Peyer's patch (tissue), 4 donors: Measurements from ENCODE around the gene MRPL49. TPM values are rescaled to one million over a fixed set of nuclear protein-coding genes. Genes with fewer than 3 reads are reported as not detected.

Experiments used
- DNase-seq, 3 donors: peaks; one replicate each; pipeline ENCODE4 v3.0.0-alpha.2; 2017 to 2019
- H3K27ac ChIP-seq, 4 donors: fragments of 200-600 bp; sonication (generic); one replicate each; pipeline ENCODE4 v1.5.1; 2016 to 2019
- H3K27me3 ChIP-seq, 2 donors: fragments of 200-600 bp; sonication (generic); one replicate each; pipeline ENCODE4 v1.5.1; 2019
- H3K36me3 ChIP-seq, 3 donors: fragments of 200-600 bp; sonication (generic); one replicate each; pipeline ENCODE4 v1.5.1; 2016 to 2019
- H3K4me1 ChIP-seq, 4 donors: fragments of 200-600 bp; sonication (generic); one replicate each; pipeline ENCODE4 v1.5.1; 2016 to 2019
- H3K4me3 ChIP-seq, 4 donors: fragments of 200-600 bp; sonication (generic); 1 replicate in 3 of 4; 2 replicates in 1 of 4; pipeline ENCODE4 v1.5.1; 2016 to 2019; ENCODE audit warnings: mild to moderate bottlenecking in 1 of 4
- H3K9me3 ChIP-seq, 4 donors: fragments of 200-600 bp; sonication (generic); one replicate each; pipeline ENCODE4 v1.5.1; 2016 to 2019; ENCODE audit warnings: mild to moderate bottlenecking in 1 of 4
- CTCF ChIP-seq, 6 experiments: fragments of 450-650 bp in 4 of 6; fragments of 200-600 bp in 2 of 6; sonication (generic) in 1 of 6; IDR thresholded peaks; one replicate each; pipeline ENCODE4 v1.5.1; 2017 to 2019; ENCODE audit warnings: antibody characterized with exemption in 6 of 6, mild to moderate bottlenecking in 3 of 6, moderate library complexity in 1 of 6
- POLR2A ChIP-seq, 2 donors: fragments of 450-650 bp; IDR thresholded peaks; one replicate each; pipeline ENCODE4 v1.5.1; 2017; ENCODE audit warnings: antibody characterized with exemption in 2 of 2, mild to moderate bottlenecking in 2 of 2, moderate library complexity in 2 of 2
- total RNA-seq, 4 donors: library from RNA; depleted of rRNA; stranded (reverse); fragments of >200 nt; gene quantifications; one replicate each; pipeline ENCODE4 v1.1.0, GENCODE V29; 2016

MRPL49 gene
- total RNA-seq, 4 donors from 2014 or later = 36.2 to 50.3 (median 45.7) TPM

DNA sequence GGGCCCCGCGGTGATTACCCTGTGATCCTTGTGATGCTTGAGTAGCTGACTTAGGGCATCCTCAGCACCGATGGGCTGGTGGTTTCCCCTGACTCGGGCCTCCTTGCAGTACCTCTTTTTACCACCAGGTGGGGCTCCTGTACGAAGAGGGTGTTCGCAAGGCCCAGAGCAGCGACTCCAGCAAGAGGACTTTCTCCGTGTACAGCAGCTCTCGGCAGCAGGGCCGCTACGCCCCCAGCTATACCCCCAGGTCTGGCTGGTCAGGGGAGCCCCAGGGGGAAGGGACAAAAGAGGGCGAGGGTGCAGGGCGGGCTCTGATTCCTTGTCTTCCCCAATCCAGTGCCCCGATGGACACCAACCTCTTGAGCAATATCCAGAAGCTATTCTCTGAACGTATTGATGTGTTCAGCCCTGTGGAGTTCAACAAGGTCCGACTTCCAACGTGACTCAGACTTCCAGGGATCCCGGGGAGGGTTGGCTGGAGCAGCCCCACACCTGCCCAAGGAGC, 11.7 kb upstream of the MRPL49 start:
- no peaks in the 10 kb centered on the region for H3K27me3 ChIP-seq
- peaks cover 0 to 30% (median 0%) of the 10 kb centered on the region in 3 donors for H3K36me3 ChIP-seq
- peak; percentile 91 to 96 (median 92) for DNase-seq
- peaks cover 4 to 33% (median 20%) of the 10 kb centered on the region in 4 donors for H3K4me1 ChIP-seq
- TF ChIP-seq CTCF (IDR thresholded peaks at IDR 0.05) (peak; percentile 95 to 99 (median 98)), POLR2A (IDR thresholded peaks at IDR 0.05) (no peak)
- peak overlapping the region; percentile 20 to 82 (median 56) for H3K27ac ChIP-seq
- no peaks in the 10 kb centered on the region for H3K9me3 ChIP-seq
- no peak overlapping the region for H3K4me3 ChIP-seq

DNA sequence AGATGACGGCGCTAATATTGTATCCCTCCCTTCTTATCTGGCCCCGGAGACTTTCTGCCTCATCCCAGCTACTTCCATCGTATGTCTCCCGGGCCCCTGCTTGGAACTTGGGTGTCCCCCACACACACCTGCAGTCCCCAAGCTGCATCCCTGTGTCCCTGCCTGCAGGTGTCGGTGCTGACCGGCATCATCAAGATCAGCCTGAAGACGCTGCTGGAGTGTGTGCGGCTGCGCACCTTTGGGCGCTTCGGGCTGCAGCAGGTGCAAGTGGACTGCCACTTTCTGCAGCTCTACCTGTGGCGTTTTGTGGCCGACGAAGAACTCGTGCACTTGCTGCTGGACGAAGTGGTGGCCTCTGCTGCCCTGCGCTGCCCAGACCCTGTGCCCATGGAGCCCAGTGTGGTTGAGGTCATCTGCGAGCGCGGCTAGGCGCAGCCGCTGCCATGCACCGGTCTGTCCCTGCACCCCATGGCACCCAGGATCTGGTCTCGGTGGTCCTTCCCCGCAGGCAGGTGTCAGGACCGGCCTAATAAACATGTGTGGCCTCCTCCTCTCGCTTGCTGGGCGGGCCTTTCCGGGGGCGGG, 10.9 kb upstream of the MRPL49 start:
- Histone ChIP-seq H3K36me3 (peaks cover 0 to 23% (median 0%) of the 10 kb centered on the region in 3 donors), H3K27ac (peak overlapping the region in 3 of 4 donors; percentile 69 to 82 (median 77)), H3K4me3 (peak overlapping the region in 2 of 4 donors; percentile 58 to 59), H3K9me3 (no peaks in the 10 kb centered on the region), H3K4me1 (peaks cover 5 to 40% (median 24%) of the 10 kb centered on the region in 4 donors), H3K27me3 (no peaks in the 10 kb centered on the region)
- TF ChIP-seq CTCF (IDR thresholded peaks at IDR 0.05) (peak in 1 of 6 experiments; percentile 1), POLR2A (IDR thresholded peaks at IDR 0.05) (no peak)
- peak in 1 of 3 donors; percentile 49 for DNase-seq

- peak; percentile 92 to 96 for TF ChIP-seq POLR2A (IDR thresholded peaks at IDR 0.05)
- peak in 1 of 6 experiments; percentile 1 for TF ChIP-seq CTCF (IDR thresholded peaks at IDR 0.05)
- Histone ChIP-seq H3K4me3 (peak within 1 kb of the TSS; percentile 37 to 68 (median 58)), H3K9me3 (no peaks in the 10 kb centered on the region), H3K4me1 (peaks cover 11 to 47% (median 29%) of the 10 kb centered on the region in 4 donors), H3K36me3 (peaks cover 0 to 23% (median 0%) of the 10 kb centered on the region in 3 donors), H3K27me3 (no peaks in the 10 kb centered on the region), H3K27ac (peak within 1 kb of the TSS; percentile 67 to 82 (median 73))
- DNase-seq = peak; percentile 98 to 99 (median 99)
These were observed 10.2 kb upstream of the MRPL49 start, which contains the start of gene TM7SF2 for GRCh38 chr11:65111744-65112545. TM7SF2 (plus strand) TSS chr11:65111872; CDS start chr11:65112016, 144 bp downstream.

DNA sequence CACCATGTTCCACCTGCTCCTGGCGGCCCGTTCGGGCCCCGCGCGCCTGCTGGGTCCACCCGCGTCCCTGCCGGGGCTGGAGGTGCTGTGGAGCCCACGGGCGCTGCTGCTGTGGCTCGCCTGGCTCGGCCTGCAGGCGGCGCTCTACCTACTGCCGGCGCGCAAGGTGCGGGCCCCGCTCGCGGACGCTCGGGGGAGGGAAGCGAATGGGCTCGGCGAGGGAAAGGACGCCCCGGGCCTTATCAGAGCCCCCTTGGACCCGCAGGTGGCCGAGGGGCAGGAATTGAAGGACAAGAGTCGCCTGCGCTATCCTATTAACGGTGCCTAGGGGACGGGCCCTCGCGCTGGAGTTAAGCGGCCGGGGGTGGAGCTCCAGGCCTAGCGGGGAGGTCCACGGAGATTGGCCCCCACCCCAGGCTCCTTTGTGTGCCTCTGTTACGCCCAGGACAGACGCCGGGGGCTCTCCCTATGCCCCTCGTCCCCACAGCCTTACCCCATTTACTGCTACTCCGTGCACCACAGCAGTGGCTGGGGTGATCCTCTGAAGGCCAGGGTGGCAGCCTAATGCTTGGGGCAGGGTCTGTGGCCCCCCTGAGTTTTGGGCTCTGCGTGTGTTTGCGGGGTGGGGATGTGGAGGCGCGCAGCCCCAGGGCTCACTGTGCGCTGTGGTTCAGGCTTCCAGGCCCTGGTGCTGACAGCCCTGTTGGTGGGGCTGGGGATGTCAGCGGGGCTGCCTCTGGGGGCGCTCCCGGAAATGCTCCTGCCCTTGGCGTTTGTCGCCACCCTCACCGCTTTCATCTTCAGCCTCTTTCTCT, 9.4 kb upstream of the MRPL49 start:
- H3K27me3 ChIP-seq = no peaks in the 10 kb centered on the region
- H3K4me1 ChIP-seq = peaks cover 11 to 48% (median 30%) of the 10 kb centered on the region in 4 donors
- peak overlapping the region; percentile 37 to 68 (median 58) for H3K4me3 ChIP-seq
- peaks cover 0 to 20% (median 0%) of the 10 kb centered on the region in 3 donors for H3K36me3 ChIP-seq
- H3K9me3 ChIP-seq = no peaks in the 10 kb centered on the region
- H3K27ac ChIP-seq = peak overlapping the region; percentile 67 to 82 (median 73)
- DNase-seq = peak; percentile 75 to 87 (median 85)
- TF ChIP-seq POLR2A (IDR thresholded peaks at IDR 0.05) (no peak), CTCF (IDR thresholded peaks at IDR 0.05) (peak; percentile 91 to 95 (median 93))

- H3K36me3 ChIP-seq = peaks cover 0 to 14% (median 0%) of the 10 kb centered on the region in 3 donors
- H3K27ac ChIP-seq = peak overlapping the region in 2 of 4 donors; percentile 77 to 82
- peaks cover 11 to 48% (median 30%) of the 10 kb centered on the region in 4 donors for H3K4me1 ChIP-seq
- peak overlapping the region; percentile 37 to 68 (median 58) for H3K4me3 ChIP-seq
- H3K27me3 ChIP-seq = no peaks in the 10 kb centered on the region
- DNase-seq = no peak
- no peak for TF ChIP-seq POLR2A (IDR thresholded peaks at IDR 0.05)
- no peaks in the 10 kb centered on the region for H3K9me3 ChIP-seq
These were observed 8.8 kb upstream of the MRPL49 start for GRCh38 chr11:65113361-65113756.
